Measurements from ENCODE around the gene PIP5KL1.
A peak's percentile ranks its signal among the peaks of the same experiment; 100 is the strongest.

PIP5KL1 gene

GRCh38 chr9:127973169-127974000 lies 42.8 kb upstream of the PIP5KL1 start:
- no peak for TF ChIP-seq CTCF (conservative IDR thresholded peaks at IDR 0.05; ENCODE audit: low read depth, low read length)
- DNase-seq (ENCODE audit: low read depth): no peak
- H3K4me3 ChIP-seq (ENCODE audit: low read depth, low read length): no peak overlapping the region

- no peak for DNase-seq (ENCODE audit: low read depth)
- no peak for TF ChIP-seq CTCF (conservative IDR thresholded peaks at IDR 0.05; ENCODE audit: low read depth, low read length)
- no peak overlapping the region for H3K4me3 ChIP-seq (ENCODE audit: low read depth, low read length)
Measured at GRCh38 chr9:127972236-127972871, 41.8 kb upstream of the PIP5KL1 start.

- H3K4me3 ChIP-seq (ENCODE audit: low read depth, low read length): no peak overlapping the region
- DNase-seq (ENCODE audit: low read depth): peak; percentile 18
- no peak for TF ChIP-seq CTCF (conservative IDR thresholded peaks at IDR 0.05; ENCODE audit: low read depth, low read length)
Measured at GRCh38 chr9:127971357-127972235, 41.0 kb upstream of the PIP5KL1 start.

- no peak for TF ChIP-seq CTCF (conservative IDR thresholded peaks at IDR 0.05; ENCODE audit: low read depth, low read length)
- peak; percentile 61 for DNase-seq (ENCODE audit: low read depth)
- no peak overlapping the region for H3K4me3 ChIP-seq (ENCODE audit: low read depth, low read length)
Measured at GRCh38 chr9:127970401-127971313, 40.1 kb upstream of the PIP5KL1 start.

GRCh38 chr9:127968700-127969383 lies 38.3 kb upstream of the PIP5KL1 start:
- H3K4me3 ChIP-seq (ENCODE audit: low read depth, low read length): no peak overlapping the region
- DNase-seq (ENCODE audit: low read depth): peak; percentile 80
- TF ChIP-seq CTCF (conservative IDR thresholded peaks at IDR 0.05; ENCODE audit: low read depth, low read length): no peak

Measured in choroid plexus epithelial cell (primary cell).